DMS53 (cell line): ENCODE results near the gene DDX20.

Experiments used
- DNase-seq: peaks from one replicate; lab custom pipeline; 2025; lab: John Stamatoyannopoulos, UW

The DDX20 gene, protein sequence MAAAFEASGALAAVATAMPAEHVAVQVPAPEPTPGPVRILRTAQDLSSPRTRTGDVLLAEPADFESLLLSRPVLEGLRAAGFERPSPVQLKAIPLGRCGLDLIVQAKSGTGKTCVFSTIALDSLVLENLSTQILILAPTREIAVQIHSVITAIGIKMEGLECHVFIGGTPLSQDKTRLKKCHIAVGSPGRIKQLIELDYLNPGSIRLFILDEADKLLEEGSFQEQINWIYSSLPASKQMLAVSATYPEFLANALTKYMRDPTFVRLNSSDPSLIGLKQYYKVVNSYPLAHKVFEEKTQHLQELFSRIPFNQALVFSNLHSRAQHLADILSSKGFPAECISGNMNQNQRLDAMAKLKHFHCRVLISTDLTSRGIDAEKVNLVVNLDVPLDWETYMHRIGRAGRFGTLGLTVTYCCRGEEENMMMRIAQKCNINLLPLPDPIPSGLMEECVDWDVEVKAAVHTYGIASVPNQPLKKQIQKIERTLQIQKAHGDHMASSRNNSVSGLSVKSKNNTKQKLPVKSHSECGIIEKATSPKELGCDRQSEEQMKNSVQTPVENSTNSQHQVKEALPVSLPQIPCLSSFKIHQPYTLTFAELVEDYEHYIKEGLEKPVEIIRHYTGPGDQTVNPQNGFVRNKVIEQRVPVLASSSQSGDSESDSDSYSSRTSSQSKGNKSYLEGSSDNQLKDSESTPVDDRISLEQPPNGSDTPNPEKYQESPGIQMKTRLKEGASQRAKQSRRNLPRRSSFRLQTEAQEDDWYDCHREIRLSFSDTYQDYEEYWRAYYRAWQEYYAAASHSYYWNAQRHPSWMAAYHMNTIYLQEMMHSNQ

DNA sequence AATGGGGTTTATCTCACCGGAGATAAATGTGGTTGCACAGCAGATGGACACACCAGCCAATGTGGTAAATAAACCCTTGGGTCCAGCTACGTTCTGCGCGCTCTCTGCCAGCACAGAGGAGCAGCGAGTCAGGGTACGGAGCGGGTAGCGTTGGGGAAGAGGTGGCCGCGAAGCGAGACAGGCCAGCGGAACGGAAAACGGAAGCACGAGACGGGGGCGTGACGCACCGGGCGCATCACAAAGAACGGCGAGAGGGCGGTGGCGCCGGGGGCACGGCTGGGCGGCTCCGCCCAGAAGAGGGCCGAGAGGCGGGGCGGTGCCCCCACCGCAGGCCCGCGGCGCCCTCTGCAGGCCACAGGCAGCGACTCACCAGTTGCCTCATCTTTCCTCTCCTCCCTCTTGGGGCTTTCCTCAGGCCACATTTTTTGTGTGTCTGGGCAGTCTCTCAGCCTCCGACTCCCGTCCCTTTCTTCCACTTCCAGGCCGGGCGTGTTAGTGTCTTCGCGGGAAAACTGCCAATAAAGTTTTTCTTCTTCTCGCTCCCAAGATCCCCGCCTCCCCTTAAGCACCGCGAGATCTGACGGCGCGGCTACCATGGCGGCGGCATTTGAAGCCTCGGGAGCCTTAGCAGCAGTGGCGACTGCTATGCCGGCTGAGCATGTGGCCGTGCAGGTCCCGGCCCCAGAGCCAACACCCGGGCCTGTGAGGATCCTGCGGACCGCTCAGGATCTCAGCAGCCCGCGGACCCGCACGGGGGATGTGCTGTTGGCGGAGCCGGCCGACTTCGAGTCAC lies at the start of gene DDX20:
Gene DDX20 (plus strand): TSS at position 571 of the 793 bp plus-strand sequence. CDS start 24 bp downstream, at position 595.
- peak; percentile 98 for DNase-seq

DNA sequence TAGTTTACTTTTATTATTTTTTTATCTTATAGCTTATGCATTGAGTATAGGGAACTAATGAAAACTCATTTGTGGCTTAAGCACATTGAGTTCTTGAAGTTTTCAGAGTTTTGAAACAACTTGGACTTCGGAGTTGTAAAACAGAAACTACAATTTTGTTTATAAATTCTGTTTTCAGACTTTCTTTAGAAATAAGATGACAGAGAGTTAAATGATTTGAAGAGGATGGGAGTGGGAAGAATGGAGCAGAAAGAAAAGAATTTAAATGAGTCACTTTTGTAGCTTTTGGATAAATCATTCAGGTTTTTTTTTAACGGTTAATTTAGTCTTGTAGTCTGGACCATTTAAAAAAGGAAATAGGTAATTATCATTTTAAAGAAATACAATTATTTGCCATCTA lies 48.8 kb upstream of the DDX20 start:
- DNase-seq, result no peak

- no peak for DNase-seq
Observed at GRCh38 chr1:111707906-111708305, 47.8 kb upstream of the DDX20 start.

DNA sequence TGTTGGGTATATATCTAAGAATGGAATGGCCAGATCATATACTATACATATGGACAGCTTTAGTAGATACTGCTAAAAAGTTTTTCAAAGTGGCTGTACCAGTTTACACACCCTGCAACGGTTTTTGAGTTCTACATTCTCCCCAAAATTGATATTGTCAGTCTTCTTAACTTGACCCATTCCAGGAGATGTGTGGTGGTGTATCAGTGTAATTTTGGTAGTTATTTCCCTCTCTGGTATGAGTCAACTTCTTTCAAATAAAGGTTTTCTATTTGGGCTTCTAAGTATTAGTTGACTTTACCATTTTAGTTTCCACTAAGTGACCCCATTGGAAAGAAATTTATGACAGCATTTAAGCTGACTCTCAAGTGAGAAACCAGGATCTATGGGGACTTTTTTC lies 45.7 kb upstream of the DDX20 start:
- DNase-seq, result no peak

GRCh38 chr1:111716333-111716732 lies 39.4 kb upstream of the DDX20 start:
- no peak for DNase-seq

- DNase-seq, result no peak
Observed at GRCh38 chr1:111717450-111717849, 38.3 kb upstream of the DDX20 start.

GRCh38 chr1:111719135-111719534 lies 36.6 kb upstream of the DDX20 start:
- no peak for DNase-seq

DNA sequence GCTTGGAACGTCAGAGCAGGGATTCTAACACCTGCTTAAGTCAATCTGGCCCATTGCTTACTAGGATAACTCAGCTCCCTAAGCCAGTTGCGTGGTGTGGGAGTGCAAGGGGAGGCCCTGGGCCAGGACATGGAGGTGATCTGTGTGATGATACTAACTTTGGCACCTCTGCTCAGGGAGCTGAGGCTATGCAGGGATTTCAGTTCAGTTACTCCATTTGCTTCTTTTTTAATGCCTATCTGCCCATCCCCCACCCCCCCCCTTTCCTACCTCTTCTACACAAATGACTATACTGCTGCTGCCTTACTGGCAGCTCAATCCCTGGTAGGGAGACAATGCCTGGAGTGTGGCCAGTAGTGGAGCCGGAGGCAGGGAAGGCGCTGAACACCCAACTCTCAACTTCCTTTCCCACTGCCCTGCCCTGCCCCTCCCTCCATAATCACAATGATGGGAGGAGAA lies 36.0 kb upstream of the DDX20 start:
- DNase-seq, result no peak

- no peak for DNase-seq
Observed at GRCh38 chr1:111720274-111720976, 35.3 kb upstream of the DDX20 start.

DNA sequence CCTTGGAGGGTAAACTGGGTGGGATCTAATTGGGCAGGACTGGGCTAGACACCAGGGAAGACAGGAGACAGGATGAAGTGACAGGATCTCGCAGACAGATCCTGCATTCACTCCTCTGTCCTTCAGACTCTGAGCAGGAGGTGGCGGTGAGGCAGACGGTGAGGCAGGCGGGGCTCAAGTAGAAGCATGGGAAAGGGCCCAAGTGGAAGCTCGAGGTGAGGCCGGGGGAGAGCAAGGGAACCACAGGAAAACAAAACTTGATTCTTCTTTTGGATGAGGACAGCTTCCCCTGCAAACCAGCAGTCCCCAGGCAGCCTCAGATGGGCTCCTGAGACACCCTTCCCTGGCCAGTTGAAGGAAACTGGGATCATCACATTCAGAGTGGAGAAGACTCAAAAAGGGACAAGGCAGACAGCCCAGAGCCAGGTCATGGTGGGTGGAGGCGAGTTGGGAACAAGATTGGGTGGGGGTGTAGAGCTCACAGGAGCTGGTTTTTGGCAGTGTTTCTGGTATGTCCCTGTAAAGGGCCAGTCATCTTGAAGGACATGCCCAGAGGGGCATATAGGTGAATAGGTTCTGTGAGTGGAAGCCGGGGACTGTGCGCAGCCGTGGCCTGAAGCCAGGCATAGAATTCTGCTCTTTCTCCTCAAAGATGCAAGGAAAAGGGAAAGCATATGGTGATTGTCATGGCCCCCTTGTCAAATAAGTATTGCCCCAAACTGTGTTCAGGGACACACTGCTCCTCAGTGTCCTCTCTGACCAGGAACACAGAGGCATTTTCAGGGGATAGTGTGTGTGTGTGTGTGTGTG lies 34.5 kb upstream of the DDX20 start:
- no peak for DNase-seq

- DNase-seq, result no peak
Observed at GRCh38 chr1:111723091-111723806, 32.5 kb upstream of the DDX20 start.

DNA sequence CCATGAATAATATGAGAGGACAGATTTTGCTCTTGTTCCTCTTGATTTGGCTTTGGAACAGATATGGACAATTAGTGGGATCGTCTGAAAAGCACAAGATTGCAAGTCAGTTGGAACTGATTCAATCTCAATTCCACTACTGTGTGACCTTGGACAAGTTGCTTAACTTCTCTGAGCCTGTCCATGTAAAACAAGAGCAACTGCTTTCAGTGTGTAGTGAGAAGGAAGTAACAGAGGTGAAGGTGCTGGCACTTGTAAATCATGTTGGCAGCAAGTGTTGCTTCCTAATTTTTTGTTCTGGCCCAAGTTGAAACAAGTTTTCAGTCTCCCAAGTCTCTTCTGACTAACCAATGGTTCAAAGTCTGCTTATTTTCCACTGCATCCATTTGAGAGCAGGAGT lies 31.8 kb upstream of the DDX20 start:
- DNase-seq, result no peak

DNA sequence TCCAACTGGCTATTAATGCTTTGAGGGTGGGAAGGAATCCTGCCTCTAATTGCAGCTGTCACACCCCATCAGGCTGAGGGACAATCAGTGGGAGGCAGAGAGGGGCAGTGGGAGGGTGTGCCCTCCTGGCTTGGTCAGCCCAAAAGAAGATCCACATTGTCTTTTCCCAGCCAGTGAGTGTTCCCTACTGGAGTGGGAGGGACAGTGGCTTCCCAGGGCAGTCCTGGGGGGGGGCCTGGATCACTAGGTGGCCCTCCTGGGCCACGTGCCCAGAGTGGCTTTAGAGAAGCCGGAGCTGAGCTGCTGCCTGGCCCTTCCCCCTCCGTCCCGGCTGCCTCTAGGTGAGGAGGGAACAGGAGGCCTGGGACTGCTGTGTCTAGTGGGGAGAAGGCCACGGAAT lies 30.5 kb upstream of the DDX20 start:
- DNase-seq, result no peak

DNA sequence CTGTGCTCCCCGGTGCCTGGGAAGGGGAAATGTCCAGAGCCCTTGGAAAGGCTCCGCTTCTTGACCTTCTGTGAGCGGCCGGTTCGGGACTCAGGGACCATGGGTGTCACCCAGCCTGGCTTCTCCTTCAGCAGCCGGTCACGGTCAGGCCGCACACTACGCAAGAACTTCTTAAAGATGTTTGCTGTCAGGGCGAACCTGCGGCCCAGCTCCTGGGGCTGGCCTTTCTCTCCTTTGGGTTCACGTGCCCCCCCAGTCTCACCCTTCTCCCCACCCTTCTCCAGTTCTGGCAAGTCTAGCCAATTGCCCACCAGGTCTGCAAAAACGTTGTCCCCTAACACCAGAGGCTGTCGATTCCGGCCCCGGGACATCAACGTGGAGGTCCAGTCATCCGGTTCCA lies 28.6 kb upstream of the DDX20 start:
- no peak for DNase-seq

DNA sequence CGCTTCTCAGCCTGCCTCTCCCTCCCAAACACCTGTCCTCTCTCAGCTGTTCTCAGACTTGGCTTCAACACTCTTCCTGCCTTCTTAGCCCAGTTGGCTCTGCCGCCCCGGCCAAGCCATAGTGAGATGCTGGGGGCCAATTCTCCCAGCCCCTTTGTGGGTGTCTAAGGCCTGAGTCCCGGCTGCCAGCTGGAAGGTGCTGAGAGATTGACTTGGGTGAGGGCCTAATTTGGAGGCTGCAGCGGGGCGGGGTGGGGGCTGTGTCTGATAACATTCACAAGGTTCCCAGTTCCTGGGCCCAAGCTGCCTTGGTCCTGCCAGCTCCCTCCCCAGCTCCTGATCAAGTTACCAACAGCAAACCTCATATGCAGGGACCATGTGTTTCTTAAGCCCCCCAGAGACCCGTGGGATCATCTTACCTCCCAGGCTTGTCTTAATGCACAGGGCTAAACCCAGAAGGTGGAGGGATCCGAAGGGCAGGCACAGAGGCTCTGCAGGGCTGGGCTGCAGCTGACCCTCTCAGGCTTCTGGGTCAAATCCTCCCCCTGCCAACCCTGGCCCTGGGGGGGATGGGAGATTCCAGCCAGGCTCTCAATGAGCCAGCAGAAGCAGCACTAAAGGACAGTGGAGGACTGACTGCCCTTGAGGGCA lies 26.3 kb upstream of the DDX20 start:
- DNase-seq, result no peak

- DNase-seq, result no peak
Observed at GRCh38 chr1:111729946-111730681, 25.6 kb upstream of the DDX20 start.

- no peak for DNase-seq
Observed at GRCh38 chr1:111730706-111731105, 25.0 kb upstream of the DDX20 start.

- no peak for DNase-seq
Observed at GRCh38 chr1:111731956-111732355, 23.7 kb upstream of the DDX20 start.

GRCh38 chr1:111732718-111733117 lies 23.0 kb upstream of the DDX20 start:
- DNase-seq, result peak; percentile 71
